GM12873 (cell line): ENCODE data around the gene ESYT1.

Experiments used
- TF ChIP-seq, protein P1 (sequence below): IDR thresholded peaks from 2 replicates; pipeline ENCODE4 v1.5.1; 2012; ENCODE audit warnings: low read depth, mild to moderate bottlenecking, moderate library complexity, low read length, control low read depth; ENCODE audit not compliant: insufficient read depth; ENCODE audit errors: missing control alignments

Gene ESYT1

DNA sequence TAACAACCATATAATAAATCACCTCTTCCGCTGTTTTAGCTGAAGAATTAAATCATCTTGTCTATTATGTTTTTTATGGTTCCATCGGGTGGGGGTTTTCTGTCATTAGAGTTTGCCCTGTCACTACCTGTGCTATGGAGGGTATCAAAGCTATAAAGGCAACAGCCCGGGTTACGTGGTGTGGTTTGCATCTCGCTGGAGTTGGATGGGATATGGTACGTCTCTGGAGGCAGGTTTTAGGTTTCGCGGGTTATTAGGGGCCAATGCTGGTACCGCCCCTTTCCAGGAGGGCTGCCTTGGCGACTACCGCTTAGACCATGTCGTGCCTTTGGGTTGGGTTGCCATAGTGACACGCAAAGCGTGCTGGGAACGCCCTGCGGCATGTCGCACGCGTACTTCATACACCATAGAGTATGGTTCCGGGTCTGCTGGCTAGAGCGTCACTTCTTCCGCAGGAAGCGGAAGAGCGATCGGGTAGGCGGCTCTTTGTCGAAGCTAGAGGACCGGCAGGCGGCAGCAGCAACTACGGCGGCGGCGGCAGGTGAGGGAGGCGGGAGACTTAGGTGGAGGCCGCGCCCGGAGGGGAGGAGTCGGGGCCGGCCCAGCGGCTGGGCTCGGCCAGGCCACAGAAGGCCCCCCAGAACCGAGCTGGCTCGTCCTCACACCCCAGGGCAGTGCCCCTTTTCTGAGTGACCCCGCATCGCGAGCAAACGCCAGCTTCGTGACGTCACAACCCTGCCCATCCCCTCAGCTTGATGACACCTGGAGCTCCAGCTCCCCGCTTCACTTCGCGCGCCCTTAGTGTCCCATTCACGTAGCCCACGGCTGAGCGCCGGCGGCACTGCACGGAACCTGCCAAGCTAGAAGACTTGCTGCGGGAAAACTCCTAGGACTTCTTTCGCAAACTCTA lies 10.0 kb upstream of the ESYT1 start, which contains the start of gene ZC3H10:
Gene ZC3H10, plus strand, starts transcription at position 489 of the 910 bp plus-strand sequence. CDS start 2,297 bp downstream, outside the sequence.
- TF ChIP-seq, protein P1, sequence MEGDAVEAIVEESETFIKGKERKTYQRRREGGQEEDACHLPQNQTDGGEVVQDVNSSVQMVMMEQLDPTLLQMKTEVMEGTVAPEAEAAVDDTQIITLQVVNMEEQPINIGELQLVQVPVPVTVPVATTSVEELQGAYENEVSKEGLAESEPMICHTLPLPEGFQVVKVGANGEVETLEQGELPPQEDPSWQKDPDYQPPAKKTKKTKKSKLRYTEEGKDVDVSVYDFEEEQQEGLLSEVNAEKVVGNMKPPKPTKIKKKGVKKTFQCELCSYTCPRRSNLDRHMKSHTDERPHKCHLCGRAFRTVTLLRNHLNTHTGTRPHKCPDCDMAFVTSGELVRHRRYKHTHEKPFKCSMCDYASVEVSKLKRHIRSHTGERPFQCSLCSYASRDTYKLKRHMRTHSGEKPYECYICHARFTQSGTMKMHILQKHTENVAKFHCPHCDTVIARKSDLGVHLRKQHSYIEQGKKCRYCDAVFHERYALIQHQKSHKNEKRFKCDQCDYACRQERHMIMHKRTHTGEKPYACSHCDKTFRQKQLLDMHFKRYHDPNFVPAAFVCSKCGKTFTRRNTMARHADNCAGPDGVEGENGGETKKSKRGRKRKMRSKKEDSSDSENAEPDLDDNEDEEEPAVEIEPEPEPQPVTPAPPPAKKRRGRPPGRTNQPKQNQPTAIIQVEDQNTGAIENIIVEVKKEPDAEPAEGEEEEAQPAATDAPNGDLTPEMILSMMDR: peak; percentile 49

DNA sequence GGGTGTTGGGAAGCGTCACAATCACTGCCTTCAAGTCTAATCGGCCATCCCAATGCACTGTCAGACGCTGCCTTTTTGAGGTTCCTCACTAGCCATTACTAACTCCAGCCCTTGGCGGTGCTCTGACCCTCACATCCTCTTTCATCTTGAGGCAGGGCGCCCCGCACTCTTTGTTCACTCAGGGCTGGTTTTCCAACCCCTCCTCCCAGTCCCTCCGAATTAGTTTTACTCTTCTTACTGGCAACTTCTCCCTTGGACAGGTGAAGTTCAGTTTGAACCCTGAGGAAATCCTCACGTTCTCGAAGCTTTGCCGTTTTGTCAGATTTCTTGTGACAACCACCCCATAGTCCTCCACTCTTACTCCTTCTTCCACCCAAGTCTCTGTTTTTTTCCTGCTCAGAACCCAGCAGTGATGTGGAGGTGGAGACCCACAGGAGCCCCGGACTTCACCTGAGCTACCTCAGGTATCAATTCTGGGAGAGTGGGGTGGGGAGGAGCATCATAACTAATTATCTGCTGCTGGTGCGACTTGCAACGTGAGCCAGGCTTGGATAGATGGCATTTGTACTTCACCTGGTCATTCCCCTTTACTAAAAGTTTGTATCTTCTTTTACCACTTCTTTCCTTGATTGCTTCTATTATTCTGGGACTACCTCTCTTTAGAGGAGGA lies 9.2 kb upstream of the ESYT1 start:
- TF ChIP-seq, protein P1: no peak

GRCh38 chr12:56119361-56119796 lies 8.7 kb upstream of the ESYT1 start:
- TF ChIP-seq, protein P1: peak; percentile 76

- TF ChIP-seq, protein P1: no peak
These were observed 7.8 kb upstream of the ESYT1 start for GRCh38 chr12:56120158-56120846.

DNA sequence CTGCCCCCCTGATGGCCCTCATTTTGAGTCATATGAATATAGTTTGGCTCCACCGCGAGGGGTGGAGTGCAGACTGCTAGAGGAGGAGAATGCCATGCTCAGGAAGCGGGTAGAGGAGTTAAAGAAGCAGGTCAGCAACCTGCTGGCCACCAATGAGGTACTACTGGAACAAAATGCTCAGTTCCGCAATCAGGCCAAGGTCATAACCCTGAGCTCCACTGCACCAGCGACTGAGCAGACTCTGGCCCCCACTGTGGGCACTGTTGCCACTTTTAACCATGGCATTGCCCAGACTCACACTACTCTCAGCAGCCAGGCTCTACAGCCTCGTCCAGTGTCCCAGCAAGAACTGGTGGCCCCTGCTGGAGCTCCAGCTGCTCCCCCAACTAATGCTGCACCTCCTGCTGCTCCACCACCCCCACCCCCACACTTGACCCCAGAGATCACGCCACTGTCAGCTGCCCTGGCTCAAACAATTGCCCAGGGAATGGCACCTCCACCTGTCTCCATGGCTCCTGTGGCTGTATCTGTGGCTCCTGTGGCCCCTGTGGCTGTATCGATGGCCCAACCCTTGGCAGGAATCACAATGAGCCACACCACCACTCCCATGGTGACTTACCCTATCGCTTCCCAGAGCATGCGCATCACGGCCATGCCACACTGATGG lies 6.7 kb upstream of the ESYT1 start:
- TF ChIP-seq, protein P1: no peak

DNA sequence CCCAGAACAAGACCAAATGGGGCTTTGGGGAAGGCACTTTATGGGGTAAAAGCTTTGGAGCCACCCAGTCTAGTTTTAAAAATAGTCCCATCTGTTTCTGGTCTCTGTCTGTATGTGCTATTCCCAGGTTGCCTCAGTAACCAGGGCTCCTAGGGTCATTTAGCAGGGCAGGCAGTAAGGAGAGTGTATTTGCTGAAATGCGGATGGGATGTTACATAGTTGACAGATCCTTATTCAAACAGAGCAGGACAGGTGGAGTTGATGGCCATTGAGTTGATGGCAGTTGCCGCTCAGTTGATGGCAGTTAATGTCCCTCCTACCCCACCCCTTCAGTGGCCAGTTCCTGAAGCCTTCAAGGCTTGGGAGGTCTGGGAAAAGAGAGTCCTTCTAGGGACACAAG lies 5.4 kb upstream of the ESYT1 start:
- TF ChIP-seq, protein P1: no peak

- TF ChIP-seq, protein P1: no peak
These were observed 3.9 kb upstream of the ESYT1 start for GRCh38 chr12:56124133-56124532.
